IPS-15b (cell line): ENCODE data around the gene DENND5B.

Source experiments
- H3K27me3 ChIP-seq: one replicate; pipeline ENCODE4 v1.6.1; 2013; ENCODE audit warnings: low read length; ENCODE audit not compliant: control insufficient read depth, insufficient read depth
- H3K36me3 ChIP-seq: one replicate; pipeline ENCODE4 v1.6.1; 2013; ENCODE audit warnings: low read length; ENCODE audit not compliant: control insufficient read depth, insufficient read depth
- H3K4me1 ChIP-seq: one replicate; pipeline ENCODE4 v1.6.1; 2013; ENCODE audit warnings: mild to moderate bottlenecking, low read length; ENCODE audit not compliant: control insufficient read depth, insufficient read depth
- H3K4me3 ChIP-seq: one replicate; pipeline ENCODE4 v1.5.1; 2013; ENCODE audit warnings: low read depth, low read length
- H3K9ac ChIP-seq: one replicate; pipeline ENCODE4 v1.6.1; 2013; ENCODE audit warnings: low read depth, mild to moderate bottlenecking, low read length
- H3K9me3 ChIP-seq: one replicate; pipeline ENCODE4 v1.6.1; 2013; ENCODE audit warnings: mild to moderate bottlenecking, low read length; ENCODE audit not compliant: control insufficient read depth, insufficient read depth

The DENND5B gene

GRCh38 chr12:31363416-31363809 is 227.5 kb downstream of the DENND5B start:
- H3K4me3 ChIP-seq, result no peak overlapping the region
- H3K36me3 ChIP-seq, result no peaks in the 10 kb centered on the region
- peaks cover 16% of the 10 kb centered on the region for H3K4me1 ChIP-seq
- no peaks in the 10 kb centered on the region for H3K9me3 ChIP-seq
- H3K27me3 ChIP-seq, result no peaks in the 10 kb centered on the region
- H3K9ac ChIP-seq, result no peak overlapping the region

GRCh38 chr12:31362759-31363415 is 228.0 kb downstream of the DENND5B start:
- Histone ChIP-seq H3K27me3 (no peaks in the 10 kb centered on the region), H3K4me1 (peaks cover 15% of the 10 kb centered on the region), H3K4me3 (peak overlapping the region; percentile 11), H3K36me3 (no peaks in the 10 kb centered on the region), H3K9me3 (no peaks in the 10 kb centered on the region), H3K9ac (peak overlapping the region; percentile 41)

GRCh38 chr12:31362115-31362758 is 228.7 kb downstream of the DENND5B start:
- peaks cover 15% of the 10 kb centered on the region for H3K4me1 ChIP-seq
- no peaks in the 10 kb centered on the region for H3K36me3 ChIP-seq
- no peaks in the 10 kb centered on the region for H3K9me3 ChIP-seq
- peak overlapping the region; percentile 11 for H3K4me3 ChIP-seq
- peak overlapping the region; percentile 41 for H3K9ac ChIP-seq
- H3K27me3 ChIP-seq, result no peaks in the 10 kb centered on the region

- H3K9ac ChIP-seq, result peak overlapping the region; percentile 41
- H3K4me3 ChIP-seq, result no peak overlapping the region
- H3K27me3 ChIP-seq, result no peaks in the 10 kb centered on the region
- no peaks in the 10 kb centered on the region for H3K36me3 ChIP-seq
- H3K9me3 ChIP-seq, result no peaks in the 10 kb centered on the region
- H3K4me1 ChIP-seq, result peaks cover 15% of the 10 kb centered on the region
Observed at GRCh38 chr12:31361730-31362114, 229.2 kb downstream of the DENND5B start.

- H3K27me3 ChIP-seq, result no peaks in the 10 kb centered on the region
- H3K36me3 ChIP-seq, result no peaks in the 10 kb centered on the region
- H3K4me1 ChIP-seq, result peaks cover 6% of the 10 kb centered on the region
Observed at GRCh38 chr12:31355747-31356107, 235.2 kb downstream of the DENND5B start.

GRCh38 chr12:31353750-31354708 is 236.9 kb downstream of the DENND5B start:
- H3K27me3 ChIP-seq, result no peaks in the 10 kb centered on the region
- H3K4me1 ChIP-seq, result peaks cover 6% of the 10 kb centered on the region
- H3K36me3 ChIP-seq, result no peaks in the 10 kb centered on the region
- no peak overlapping the region for H3K4me3 ChIP-seq
- no peaks in the 10 kb centered on the region for H3K9me3 ChIP-seq
- H3K9ac ChIP-seq, result no peak overlapping the region

More at GRCh38 chr12:31355747-31356107, 235.2 kb downstream of the DENND5B start:
- Histone ChIP-seq H3K9me3 (no peaks in the 10 kb centered on the region), H3K9ac (no peak overlapping the region), H3K4me3 (no peak overlapping the region)

- Histone ChIP-seq H3K9ac (no peak overlapping the region), H3K27me3 (no peaks in the 10 kb centered on the region), H3K4me1 (peaks cover 6% of the 10 kb centered on the region), H3K4me3 (no peak overlapping the region), H3K9me3 (no peaks in the 10 kb centered on the region), H3K36me3 (no peaks in the 10 kb centered on the region)
Observed at GRCh38 chr12:31346267-31346666, 244.7 kb downstream of the DENND5B start.

GRCh38 chr12:31343139-31343538 is 247.8 kb downstream of the DENND5B start:
- H3K4me3 ChIP-seq, result no peak overlapping the region

GRCh38 chr12:31342286-31342685 is 248.7 kb downstream of the DENND5B start:
- peaks cover 9% of the 10 kb centered on the region for H3K4me1 ChIP-seq
- H3K36me3 ChIP-seq, result no peaks in the 10 kb centered on the region
- H3K4me3 ChIP-seq, result no peak overlapping the region
- H3K9ac ChIP-seq, result no peak overlapping the region
- no peaks in the 10 kb centered on the region for H3K27me3 ChIP-seq
- H3K9me3 ChIP-seq, result no peaks in the 10 kb centered on the region

More at GRCh38 chr12:31343139-31343538, 247.8 kb downstream of the DENND5B start:
- Histone ChIP-seq H3K36me3 (no peaks in the 10 kb centered on the region), H3K9ac (no peak overlapping the region), H3K27me3 (no peaks in the 10 kb centered on the region), H3K9me3 (no peaks in the 10 kb centered on the region), H3K4me1 (peaks cover 9% of the 10 kb centered on the region)

- Histone ChIP-seq H3K9me3 (no peaks in the 10 kb centered on the region), H3K4me1 (peaks cover 2% of the 10 kb centered on the region), H3K9ac (no peak overlapping the region), H3K27me3 (no peaks in the 10 kb centered on the region), H3K36me3 (no peaks in the 10 kb centered on the region), H3K4me3 (no peak overlapping the region)
Observed at GRCh38 chr12:31339831-31340622, 250.9 kb downstream of the DENND5B start.

- Histone ChIP-seq H3K9me3 (no peaks in the 10 kb centered on the region), H3K4me3 (no peak overlapping the region), H3K9ac (no peak overlapping the region), H3K4me1 (peaks cover 2% of the 10 kb centered on the region), H3K27me3 (no peaks in the 10 kb centered on the region), H3K36me3 (no peaks in the 10 kb centered on the region)
Observed at GRCh38 chr12:31337952-31338351, 253.0 kb downstream of the DENND5B start.
